Stimulated activated CD4-positive, alpha-beta T cell treated with anti-CD3 and anti-CD28 coated beads, Interleukin-1b, Interleukin-23, amount 100 ng/mL, for 48 hours (primary cell): Measurements from ENCODE around the gene CLSTN2.

Experiments used
- DNase-seq: peaks from one replicate; pipeline ENCODE4 v3.0.0-alpha.2; 2020

Gene CLSTN2

GRCh38 chr3:140434261-140434905 is 499.4 kb downstream of the CLSTN2 start:
- no peak for DNase-seq

- DNase-seq, result no peak
These were observed 501.4 kb downstream of the CLSTN2 start for GRCh38 chr3:140436421-140436820.

GRCh38 chr3:140438736-140439470 is 503.9 kb downstream of the CLSTN2 start:
- no peak for DNase-seq

GRCh38 chr3:140439527-140439926 is 504.5 kb downstream of the CLSTN2 start:
- DNase-seq, result no peak

- DNase-seq, result no peak
These were observed 505.5 kb downstream of the CLSTN2 start for GRCh38 chr3:140440446-140440845.

GRCh38 chr3:140441006-140441405 is 506.0 kb downstream of the CLSTN2 start:
- no peak for DNase-seq

- no peak for DNase-seq
These were observed 507.6 kb downstream of the CLSTN2 start for GRCh38 chr3:140442621-140443020.

- DNase-seq, result no peak
These were observed 508.1 kb downstream of the CLSTN2 start for GRCh38 chr3:140443073-140443472.

GRCh38 chr3:140443806-140444205 is 508.8 kb downstream of the CLSTN2 start:
- DNase-seq, result no peak

- DNase-seq, result no peak
These were observed 511.7 kb downstream of the CLSTN2 start for GRCh38 chr3:140446734-140447133.

GRCh38 chr3:140447136-140447535 is 512.2 kb downstream of the CLSTN2 start:
- no peak for DNase-seq

GRCh38 chr3:140448001-140448400 is 513.0 kb downstream of the CLSTN2 start:
- no peak for DNase-seq

GRCh38 chr3:140449413-140450256 is 514.6 kb downstream of the CLSTN2 start:
- no peak for DNase-seq

- no peak for DNase-seq
These were observed 518.8 kb downstream of the CLSTN2 start for GRCh38 chr3:140453750-140454149.

- DNase-seq, result no peak
These were observed 520.7 kb downstream of the CLSTN2 start for GRCh38 chr3:140455521-140456214.

- no peak for DNase-seq
These were observed 522.0 kb downstream of the CLSTN2 start for GRCh38 chr3:140456974-140457373.

GRCh38 chr3:140459462-140459861 is 524.5 kb downstream of the CLSTN2 start:
- DNase-seq, result no peak

GRCh38 chr3:140461250-140461649 is 526.3 kb downstream of the CLSTN2 start:
- DNase-seq, result no peak

GRCh38 chr3:140463355-140463754 is 528.4 kb downstream of the CLSTN2 start:
- DNase-seq, result no peak

- DNase-seq, result no peak
These were observed 531.0 kb downstream of the CLSTN2 start for GRCh38 chr3:140465988-140466387.

GRCh38 chr3:140466535-140466934 is 531.5 kb downstream of the CLSTN2 start:
- no peak for DNase-seq

GRCh38 chr3:140467104-140467577 is 532.2 kb downstream of the CLSTN2 start:
- peak; percentile 37 for DNase-seq

- DNase-seq, result no peak
These were observed 532.9 kb downstream of the CLSTN2 start for GRCh38 chr3:140467796-140468315.
